GM12891 (cell line): Measurements from ENCODE around the gene SLC25A38.

Experiments
- DNase-seq: peaks from one replicate; pipeline ENCODE4 v3.0.0; 2011; ENCODE audit warnings: low spot score; ENCODE audit not compliant: insufficient read length
- FAIRE-seq: peaks from 2 replicates; lab custom pipeline; 2011; peaks lifted over from hg19 to GRCh38; lab: Jason Lieb, UNC
- PAX5 ChIP-seq: IDR thresholded peaks from 2 replicates; pipeline ENCODE4 v1.6.1; 2011; ENCODE audit warnings: low read length, moderate library complexity, mild to moderate bottlenecking; ENCODE audit not compliant: insufficient read depth, severe bottlenecking
- POLR2A ChIP-seq: IDR thresholded peaks from 2 replicates; pipeline ENCODE4 v1.6.1; 2011; ENCODE audit warnings: low read depth, low read length, control low read depth
- POLR2AphosphoS5 ChIP-seq: IDR thresholded peaks from 2 replicates; pipeline ENCODE4 v1.6.1; 2011; ENCODE audit warnings: low read depth, low read length, control low read depth
- POU2F2 ChIP-seq: IDR thresholded peaks from 2 replicates; pipeline ENCODE4 v1.6.1; 2011; ENCODE audit warnings: low read depth, mild to moderate bottlenecking, control low read depth, low read length, moderate library complexity
- SPI1 ChIP-seq: IDR thresholded peaks from 2 replicates; pipeline ENCODE4 v1.6.1; 2011; ENCODE audit warnings: low read depth, low read length, control low read depth
- TAF1 ChIP-seq: IDR thresholded peaks from 2 replicates; pipeline ENCODE4 v1.6.1; 2011; ENCODE audit warnings: low read depth, low read length, control low read depth

The SLC25A38 gene

DNA sequence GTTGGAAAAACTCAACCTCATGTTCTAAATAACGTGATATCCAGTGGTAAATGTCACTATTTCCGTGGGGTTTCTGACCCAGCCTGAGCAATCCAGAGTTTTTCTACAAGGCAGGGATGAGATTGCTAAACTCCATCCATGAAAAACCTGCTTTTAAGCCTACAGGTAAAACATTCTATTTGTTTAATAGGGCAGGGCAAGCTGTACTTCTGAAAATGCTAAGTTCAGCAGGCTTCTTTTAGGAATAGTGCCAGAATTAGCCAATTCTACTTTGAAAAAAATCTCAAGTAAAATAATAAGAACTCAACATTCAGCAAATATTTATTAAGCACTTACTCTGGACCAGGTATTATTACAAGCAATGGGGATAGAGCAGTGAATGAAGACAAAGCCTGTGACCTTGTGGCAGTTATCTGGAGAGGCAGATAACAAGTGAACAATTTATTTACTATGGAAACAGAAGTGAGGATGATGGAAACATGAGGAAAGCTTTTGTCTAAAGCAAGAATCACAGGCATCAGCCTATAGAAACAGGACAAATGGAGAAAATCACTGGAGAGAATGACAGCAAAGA, 36.7 kb downstream of the SLC25A38 start:
- DNase-seq (no peak), FAIRE-seq (no peak)
- no peak for TF ChIP-seq TAF1
- no peak for TF ChIP-seq POU2F2
- TF ChIP-seq PAX5, result no peak
- TF ChIP-seq POLR2A, result no peak
- TF ChIP-seq POLR2AphosphoS5, result no peak
- no peak for TF ChIP-seq SPI1

DNA sequence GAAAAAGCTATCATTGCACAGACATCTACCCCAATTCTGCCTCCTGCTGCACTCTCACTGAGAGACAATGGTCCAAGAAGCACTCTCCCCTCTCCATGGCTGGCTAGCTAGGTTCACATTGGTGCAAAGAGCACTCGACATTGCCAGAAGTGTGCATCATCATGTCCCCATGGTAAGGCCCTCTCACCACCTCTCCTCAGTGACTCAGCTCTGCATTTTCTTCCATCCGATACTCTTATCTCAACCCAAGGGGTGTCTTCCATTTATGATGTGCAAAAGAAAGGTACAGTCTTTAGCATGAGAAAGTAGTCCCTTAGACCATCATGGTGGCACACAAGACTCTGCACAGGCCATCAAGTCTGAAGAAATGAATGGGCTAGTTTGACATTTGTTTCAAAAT, 37.4 kb downstream of the SLC25A38 start:
- TF ChIP-seq SPI1, result no peak
- TF ChIP-seq POLR2AphosphoS5, result no peak
- TF ChIP-seq POU2F2, result no peak
- no peak for TF ChIP-seq TAF1
- no peak for TF ChIP-seq PAX5
- no peak for TF ChIP-seq POLR2A
- DNase-seq, result no peak

DNA sequence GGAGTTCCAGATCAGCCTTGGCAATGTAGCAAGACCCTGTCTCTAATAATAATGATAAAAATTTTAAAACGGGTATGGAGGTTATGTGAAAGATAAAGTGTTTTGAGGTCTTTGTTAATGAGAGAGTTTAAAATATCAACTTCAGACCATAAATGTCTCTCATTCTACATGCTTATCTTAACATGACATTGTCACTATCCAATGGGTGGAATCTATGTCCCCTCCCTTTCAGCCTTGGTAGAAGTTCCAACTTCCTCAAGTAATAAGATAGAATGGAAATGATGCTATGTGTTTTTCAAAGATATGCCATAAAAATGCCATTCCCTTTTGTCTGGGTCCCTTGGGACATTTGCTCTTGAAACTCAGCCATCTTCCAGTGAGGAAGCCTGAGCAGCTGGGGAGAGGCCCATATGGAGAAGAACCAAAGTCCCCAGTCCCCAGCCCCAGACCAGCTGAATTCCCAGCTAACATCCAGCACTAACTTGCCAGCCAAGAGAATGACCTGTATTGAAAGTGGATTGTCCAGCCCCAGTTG, 40.3 kb downstream of the SLC25A38 start:
- DNase-seq (no peak), FAIRE-seq (no peak)
- TF ChIP-seq POLR2A, result no peak
- no peak for TF ChIP-seq PAX5
- no peak for TF ChIP-seq POLR2AphosphoS5
- no peak for TF ChIP-seq TAF1

More for the DNA sequence above, 37.4 kb downstream of the SLC25A38 start:
- FAIRE-seq, result no peak

DNA sequence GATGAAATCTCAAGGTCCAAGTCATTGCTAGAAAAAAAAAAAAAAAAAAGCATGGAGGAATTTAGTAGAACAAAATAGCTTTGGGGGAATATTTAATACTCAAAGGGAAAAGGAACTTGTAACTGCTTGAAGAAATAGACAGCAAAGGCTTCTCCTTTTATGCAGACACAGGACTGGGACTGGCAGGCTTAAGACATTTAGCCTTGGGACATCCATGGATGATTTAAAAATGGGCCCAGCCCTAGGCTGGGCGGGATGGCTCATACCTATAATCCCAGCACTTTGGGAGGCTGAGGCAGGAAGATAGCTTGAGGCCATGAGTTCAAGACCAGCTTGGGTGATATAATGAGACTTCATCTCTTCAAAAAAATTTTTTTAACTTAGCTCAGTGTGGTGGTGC, 43.1 kb downstream of the SLC25A38 start:
- DNase-seq (no peak), FAIRE-seq (no peak)
- TF ChIP-seq POLR2A (no peak), TAF1 (no peak), SPI1 (no peak), POLR2AphosphoS5 (no peak), POU2F2 (no peak), PAX5 (no peak)

DNA sequence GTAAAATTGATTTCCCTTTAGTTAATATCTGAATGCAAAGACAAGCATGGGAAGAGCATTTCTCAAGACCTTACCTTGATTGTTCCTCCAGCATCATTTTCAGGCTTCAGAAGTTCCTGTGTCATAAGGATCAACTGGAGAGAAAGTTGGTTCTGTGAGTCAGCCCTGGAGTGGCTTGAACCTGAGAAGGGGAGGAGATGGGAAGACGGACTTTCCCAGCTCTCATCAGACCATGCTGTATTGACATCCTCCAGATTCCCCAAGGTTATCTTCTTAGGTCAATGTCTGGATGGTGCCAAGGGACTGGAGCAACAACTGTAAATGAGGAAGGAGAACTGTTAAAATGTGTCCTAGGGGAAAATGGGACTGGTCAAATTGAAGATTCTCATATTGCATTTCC, 44.3 kb downstream of the SLC25A38 start:
- no peak for FAIRE-seq
- no peak for DNase-seq
- TF ChIP-seq POLR2AphosphoS5, result no peak
- TF ChIP-seq POU2F2, result no peak
- no peak for TF ChIP-seq TAF1
- TF ChIP-seq SPI1, result no peak
- no peak for TF ChIP-seq POLR2A
- TF ChIP-seq PAX5, result no peak

DNA sequence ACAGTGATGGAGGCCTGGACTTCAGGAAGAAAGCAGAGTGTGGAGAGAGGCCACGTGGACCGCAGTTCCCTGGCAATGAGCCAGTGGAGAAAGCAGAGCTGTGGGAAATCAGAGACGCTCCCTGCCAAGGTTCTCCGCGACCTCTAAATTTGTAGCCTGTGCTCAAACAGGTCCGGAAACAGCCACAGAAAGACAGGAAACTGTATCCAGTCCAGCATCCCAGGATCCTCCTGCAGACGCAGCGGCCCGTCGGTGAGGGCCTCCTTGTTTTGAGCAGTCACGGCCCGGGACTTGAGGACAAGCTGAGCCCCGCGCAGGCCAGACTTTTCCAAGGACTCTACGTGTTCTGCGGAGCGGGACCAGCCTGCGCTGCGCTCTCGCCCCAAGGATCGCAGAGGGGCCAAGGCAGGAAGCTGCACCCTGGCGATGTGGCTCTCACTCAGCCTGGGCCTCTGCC, 45.6 kb downstream of the SLC25A38 start:
- DNase-seq, result no peak
- FAIRE-seq, result no peak

DNA sequence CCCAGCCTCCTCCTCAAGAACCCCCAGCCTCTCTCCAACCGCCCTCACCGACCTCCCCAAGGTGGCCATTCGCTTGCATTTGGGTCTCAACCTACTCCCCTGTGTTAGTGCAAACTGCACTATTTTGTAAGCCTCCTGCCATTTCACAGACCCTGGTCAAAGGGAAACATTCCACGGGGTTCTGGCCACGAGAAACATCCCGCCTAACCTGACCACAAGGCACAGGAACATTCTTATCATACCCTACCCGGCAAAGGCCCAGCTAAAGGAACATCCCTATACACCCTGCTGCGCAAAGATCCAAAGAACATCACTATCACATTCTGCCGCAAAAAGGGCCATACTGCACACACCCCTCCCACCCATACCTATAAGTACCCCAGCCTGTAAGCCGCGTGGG, 46.3 kb downstream of the SLC25A38 start:
- TF ChIP-seq POLR2AphosphoS5, result no peak
- TF ChIP-seq TAF1, result no peak
- no peak for TF ChIP-seq POLR2A
- no peak for TF ChIP-seq POU2F2
- no peak for TF ChIP-seq SPI1
- TF ChIP-seq PAX5, result no peak
- FAIRE-seq (no peak), DNase-seq (no peak)

More for the DNA sequence above, 45.6 kb downstream of the SLC25A38 start:
- no peak for TF ChIP-seq PAX5
- TF ChIP-seq POLR2A, result no peak
- no peak for TF ChIP-seq POLR2AphosphoS5
- TF ChIP-seq POU2F2, result no peak
- no peak for TF ChIP-seq SPI1
- no peak for TF ChIP-seq TAF1

DNA sequence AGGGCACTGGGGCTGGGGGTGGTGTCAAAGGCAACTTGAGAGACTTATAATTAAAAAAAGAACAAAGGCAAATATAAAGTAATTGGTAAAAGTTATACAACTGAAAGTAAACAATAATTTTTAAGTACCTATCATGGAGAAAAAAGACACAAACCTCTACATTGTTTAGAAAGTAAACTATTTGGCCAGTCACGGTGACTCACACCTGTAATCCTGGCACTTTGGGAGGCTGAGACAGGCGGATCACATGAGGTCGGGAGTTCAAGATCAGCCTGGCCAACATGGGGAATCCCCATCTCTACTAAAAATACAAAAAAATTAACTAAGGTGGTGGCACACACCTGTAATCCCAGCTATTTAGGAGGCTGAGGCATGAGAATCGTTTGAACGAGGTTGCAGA, 49.2 kb downstream of the SLC25A38 start:
- TF ChIP-seq POLR2A, result no peak
- no peak for TF ChIP-seq POU2F2
- no peak for TF ChIP-seq POLR2AphosphoS5
- no peak for TF ChIP-seq SPI1
- no peak for TF ChIP-seq TAF1
- no peak for TF ChIP-seq PAX5
- DNase-seq, result no peak
- FAIRE-seq, result no peak

DNA sequence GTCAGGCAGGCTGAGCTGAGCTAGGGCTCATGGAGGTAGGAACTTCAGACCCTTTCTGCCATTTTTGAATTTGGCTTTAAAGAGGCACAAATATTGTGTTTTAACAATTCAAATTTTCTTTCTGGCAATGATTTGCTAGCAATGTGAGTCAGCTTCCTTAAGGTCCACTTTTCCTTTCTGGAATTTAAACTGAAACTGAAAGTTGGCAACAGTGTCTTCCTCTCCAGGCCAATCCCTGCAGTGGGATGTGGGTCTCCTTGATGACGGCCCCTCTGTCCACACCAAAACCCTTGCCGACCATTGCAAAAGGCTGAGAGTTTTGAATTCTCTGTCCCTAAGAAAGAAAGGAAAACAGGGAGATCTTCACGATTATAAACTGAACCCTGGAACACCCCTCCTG, 50.5 kb downstream of the SLC25A38 start:
- DNase-seq (no peak), FAIRE-seq (no peak)
- TF ChIP-seq POLR2A (no peak), PAX5 (no peak), TAF1 (no peak), POU2F2 (no peak), POLR2AphosphoS5 (no peak), SPI1 (no peak)

DNA sequence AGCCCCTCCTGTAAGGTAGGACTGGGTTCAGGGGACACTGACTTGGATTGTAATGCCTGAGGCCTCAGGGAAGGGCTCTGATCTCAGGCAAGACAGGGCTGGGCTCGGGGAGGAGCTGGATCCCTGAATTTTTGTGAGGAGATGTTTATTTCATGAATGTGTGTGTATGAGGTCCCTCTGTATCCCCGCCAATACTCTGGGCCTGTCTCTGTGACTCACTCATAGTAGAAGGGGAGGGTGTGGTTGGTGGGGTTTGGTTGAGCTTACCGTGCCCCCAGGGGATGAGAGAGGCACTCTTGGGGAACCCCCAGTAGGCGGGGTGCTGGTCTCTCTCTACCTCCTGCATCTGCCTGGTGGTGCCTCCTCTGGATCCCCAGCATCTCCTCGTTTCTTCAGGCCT, 51.4 kb downstream of the SLC25A38 start:
- no peak for TF ChIP-seq SPI1
- no peak for TF ChIP-seq POU2F2
- DNase-seq (no peak), FAIRE-seq (no peak)
